Superior temporal gyrus (tissue), 1 donor: Measurements from ENCODE around the gene SNPH.

Source experiments
- DNase-seq: peaks from one replicate; pipeline ENCODE4 v3.0.0-alpha.2; 2016; ENCODE audit errors: extremely low spot score

Gene SNPH

GRCh38 chr20:1323830-1324597, 57.9 kb downstream of the SNPH start:
- no peak for DNase-seq

DNA sequence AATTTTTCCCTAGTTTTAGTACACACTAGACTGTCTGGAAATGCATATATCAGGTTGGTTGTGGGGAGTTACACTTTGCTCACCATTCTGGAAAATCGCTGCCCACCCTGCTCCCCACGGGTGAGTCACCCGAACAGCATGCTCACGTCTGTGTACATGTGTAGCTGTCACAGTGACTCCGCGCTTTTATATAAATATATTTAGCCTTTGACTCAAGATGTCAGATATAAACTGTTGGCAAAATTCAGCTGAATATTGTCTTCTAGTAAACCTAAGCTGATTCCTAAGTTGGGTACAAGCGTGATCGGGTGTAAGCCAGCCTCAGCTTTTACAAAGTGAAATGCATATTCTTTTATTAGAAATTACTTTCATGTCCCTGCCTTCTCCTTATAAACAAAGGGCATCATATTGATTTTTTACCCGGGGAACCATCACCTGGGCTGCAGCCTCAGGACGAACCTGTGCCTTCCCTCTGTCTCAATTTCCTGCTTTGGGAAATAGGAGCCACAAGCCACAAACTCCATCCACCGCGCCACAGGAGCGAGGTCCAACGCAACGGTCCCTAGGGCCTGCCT, 58.6 kb downstream of the SNPH start:
- no peak for DNase-seq

DNA sequence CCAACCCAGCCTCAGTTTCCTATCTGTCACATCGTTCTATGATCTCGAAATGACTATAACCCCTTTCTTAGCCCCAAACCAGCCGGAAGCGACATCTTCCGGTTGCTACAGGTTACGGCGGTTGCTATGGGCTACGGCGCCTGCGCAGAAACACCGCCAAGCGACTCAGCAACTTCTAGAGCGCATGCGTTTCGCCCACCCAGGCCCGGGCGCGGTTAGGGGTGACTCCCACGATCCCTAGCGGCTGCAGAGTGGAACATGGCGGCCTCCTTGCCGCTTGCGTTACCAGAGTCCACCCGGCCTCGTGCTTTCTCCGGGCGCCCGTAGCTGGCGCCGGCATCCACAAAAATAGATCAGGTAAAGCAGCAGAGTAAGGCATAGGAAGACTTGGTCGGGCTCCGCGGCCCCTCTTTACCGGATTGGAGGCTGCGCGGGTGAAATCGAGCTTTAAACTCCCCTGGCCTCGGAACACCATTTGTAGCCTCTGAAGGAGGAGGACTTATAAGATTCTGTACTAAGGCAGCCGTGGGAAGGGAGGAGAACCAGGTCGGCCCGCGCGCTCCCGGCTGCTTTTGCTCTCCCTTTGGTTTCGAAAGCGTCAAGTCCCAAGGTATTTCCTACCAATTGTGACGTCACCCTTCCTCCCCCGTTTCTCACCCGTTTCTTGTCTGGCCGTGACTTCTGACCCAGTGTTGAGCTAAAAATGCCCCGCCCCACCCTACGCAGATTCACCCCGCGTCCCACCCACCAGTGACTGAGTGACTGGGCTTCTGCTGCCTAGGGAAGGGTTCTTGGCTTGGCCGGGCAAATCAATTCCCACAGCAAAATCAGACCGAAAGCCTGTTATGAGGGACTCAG, 59.3 kb downstream of the SNPH start:
- DNase-seq = peak; percentile 98

GRCh38 chr20:1326031-1326930, 60.2 kb downstream of the SNPH start:
- peak; percentile 25 for DNase-seq

- peak; percentile 68 for DNase-seq
These were observed 61.2 kb downstream of the SNPH start for GRCh38 chr20:1327241-1327653.

DNA sequence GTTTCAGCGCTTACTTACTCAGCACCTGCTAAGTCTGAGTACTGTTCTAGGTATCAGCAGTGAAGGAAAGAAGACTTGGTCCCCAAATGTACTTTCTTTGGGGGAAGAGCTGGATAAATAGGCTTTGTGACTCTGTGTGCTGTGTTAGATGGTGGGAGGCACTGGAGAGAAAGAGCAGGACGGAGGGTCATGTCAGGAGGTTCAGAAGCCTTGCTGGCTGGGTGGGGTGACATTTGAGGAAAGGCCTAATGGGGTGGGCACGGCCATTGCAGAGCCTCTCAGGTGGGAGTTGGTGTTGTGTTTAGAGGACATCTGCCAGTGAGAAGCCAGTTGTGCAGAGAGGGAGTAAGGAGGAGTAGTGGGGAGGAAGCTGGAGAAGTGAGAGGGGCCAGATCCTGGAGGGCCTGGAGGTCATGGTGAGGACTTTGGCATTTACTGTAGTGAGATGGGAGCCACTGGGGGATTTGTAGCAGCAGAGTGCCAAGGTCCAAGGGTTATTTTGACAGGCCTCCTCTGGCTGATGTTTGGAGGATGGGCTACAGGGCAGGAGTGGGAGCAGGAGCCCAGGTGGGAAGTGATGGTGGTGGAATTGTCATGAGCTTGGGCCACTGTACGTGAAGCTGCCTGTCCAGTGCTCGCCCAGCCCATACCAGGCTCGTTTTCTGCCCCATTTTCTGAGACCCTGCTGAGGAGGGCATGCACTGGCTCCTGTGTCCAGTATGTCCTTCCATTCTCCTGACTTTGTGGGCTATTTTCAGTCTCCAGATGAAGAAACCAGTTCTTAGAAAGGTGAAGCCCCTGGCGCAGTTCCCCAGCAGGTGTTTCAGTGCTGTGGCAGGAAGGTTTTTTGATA, 62.0 kb downstream of the SNPH start:
- DNase-seq = no peak

- no peak for DNase-seq
These were observed 62.7 kb downstream of the SNPH start, which contains the start of gene SDCBP2 for GRCh38 chr20:1328680-1329330. Gene SDCBP2 (minus strand): TSS chr20:1329139. CDS start chr20:1320416, 8,723 bp downstream.

DNA sequence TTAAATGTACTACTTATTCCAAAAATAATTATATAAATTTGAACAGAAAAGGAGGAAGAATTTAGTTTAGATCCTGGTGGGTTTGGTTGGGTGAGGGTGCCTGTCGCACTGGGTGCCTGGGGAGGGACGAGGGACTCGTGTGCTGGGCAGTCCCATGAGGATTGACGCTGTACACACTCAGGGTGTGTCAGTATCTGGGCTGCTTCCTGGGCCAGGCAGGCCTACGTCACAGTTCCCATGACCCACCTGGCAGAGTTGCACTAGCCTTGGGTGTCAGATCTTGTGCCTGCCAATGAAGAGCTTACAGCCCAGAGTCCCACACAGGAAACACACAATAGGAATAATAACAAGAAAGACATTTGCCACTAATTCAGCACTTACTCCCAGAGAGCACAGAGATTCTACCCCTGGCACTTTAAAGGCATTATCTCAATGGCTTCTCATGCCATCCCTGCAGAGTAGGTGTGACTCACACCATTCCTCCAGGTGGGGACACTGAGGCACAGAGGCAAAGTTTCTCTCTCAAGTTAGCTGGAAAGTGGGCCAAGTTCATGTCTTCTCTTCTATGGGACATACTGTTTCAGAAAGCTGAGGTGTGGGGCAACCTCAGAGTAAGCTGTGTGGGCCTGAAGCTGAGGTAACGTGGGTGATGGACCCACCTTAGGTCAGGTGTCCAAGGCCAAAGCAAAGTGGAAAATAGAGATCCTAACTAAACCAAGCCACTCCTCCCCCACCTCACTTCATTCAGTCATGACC, 64.2 kb downstream of the SNPH start:
- no peak for DNase-seq

DNA sequence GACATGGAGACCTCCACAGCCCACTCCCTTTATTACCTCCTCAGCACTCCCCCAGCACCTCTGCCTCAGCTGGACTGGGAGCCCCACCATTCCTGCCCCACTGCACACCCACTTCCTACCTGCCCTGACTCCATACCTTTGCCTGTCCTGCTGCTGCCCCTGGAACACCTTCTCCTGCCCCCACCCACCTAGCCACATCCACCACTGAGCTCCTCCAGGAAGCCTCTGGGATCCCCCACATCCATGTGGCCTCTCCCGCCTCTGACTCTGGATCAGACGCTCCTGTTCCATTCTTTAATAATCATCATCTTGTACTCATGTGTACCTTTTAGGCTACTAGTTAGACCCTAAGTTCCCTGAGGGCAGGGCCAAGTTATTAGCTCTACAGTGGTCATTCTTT, 65.0 kb downstream of the SNPH start:
- no peak for DNase-seq

DNA sequence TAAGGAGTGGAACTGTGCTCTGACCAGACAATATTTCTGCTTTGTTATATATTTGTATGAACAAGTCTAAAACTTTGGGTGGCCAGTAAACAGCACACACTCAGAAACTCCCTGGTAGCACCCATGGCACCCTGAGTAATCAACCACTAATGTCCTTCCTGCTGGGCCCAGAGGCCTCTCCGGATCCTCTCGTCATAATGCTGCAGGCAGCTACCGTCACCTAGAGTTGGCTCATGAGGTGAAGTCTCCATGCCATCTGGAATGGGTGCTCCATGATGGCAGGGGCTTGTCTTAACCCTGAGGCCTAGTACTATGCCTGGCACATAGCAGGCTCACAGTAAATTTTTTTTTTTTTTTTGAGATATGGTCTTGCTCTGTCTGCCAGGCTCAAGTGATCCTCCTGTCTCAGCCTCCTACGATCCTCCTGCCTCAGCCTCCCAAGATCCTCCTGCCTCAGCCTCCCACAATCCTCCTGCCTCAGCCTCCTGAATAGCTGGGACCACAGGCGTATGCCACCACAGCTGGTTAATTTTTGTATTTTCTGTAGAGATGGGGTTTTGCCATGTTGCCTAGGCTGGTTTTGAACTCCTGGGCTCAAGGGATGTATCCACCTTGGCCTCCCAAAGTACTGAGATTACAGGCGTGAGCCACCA, 65.8 kb downstream of the SNPH start:
- DNase-seq = no peak

DNA sequence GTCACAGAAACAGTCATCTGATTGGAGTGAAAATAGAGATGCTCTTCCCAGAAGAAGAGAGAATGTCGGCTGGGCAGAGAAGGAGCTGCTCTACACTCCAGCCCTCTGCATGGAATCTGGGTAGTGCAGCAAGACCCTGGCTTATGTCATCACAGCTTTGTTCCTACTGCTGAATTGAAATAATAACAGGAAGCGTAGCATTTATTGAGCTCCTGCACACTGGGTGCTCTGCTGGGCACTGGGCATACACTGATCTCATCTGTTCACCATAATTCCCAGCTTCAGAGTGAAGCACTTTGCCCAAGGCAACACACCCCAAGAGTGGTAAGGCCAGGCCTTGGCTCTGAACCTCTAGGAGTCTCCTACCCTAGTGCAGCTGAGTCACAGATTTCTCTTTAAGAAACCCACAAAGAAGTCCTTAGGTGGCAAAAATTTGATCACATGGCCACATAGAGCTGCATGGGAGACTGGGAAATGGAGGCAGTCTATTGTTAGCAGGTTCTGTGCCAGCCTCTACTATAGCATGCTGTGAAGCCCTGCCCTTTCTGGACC, 66.7 kb downstream of the SNPH start:
- DNase-seq = no peak

- DNase-seq = no peak
These were observed 67.6 kb downstream of the SNPH start for GRCh38 chr20:1333462-1334369.

GRCh38 chr20:1334370-1334731, 68.3 kb downstream of the SNPH start:
- no peak for DNase-seq

DNA sequence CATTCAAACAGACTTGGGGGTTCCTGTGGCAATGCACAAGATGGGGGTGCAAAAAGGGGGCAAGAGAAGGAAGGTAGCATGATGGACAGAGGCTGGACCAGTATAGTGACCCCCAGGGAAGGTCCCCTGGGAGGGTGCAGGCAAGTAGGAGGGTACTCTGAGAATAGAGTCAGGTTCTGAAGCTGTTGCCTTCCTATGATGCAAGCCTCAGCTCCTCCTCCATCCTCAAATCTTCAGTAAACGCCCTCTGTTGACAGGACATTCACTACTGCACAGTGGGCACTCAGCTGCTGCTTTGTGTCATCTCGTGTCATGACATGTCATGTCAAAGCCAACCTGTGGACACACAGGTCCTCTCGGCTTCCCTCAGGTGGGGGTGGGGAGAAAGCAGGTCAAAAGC, 68.7 kb downstream of the SNPH start:
- DNase-seq = no peak

- no peak for DNase-seq
These were observed 70.0 kb downstream of the SNPH start for GRCh38 chr20:1335961-1336698.

DNA sequence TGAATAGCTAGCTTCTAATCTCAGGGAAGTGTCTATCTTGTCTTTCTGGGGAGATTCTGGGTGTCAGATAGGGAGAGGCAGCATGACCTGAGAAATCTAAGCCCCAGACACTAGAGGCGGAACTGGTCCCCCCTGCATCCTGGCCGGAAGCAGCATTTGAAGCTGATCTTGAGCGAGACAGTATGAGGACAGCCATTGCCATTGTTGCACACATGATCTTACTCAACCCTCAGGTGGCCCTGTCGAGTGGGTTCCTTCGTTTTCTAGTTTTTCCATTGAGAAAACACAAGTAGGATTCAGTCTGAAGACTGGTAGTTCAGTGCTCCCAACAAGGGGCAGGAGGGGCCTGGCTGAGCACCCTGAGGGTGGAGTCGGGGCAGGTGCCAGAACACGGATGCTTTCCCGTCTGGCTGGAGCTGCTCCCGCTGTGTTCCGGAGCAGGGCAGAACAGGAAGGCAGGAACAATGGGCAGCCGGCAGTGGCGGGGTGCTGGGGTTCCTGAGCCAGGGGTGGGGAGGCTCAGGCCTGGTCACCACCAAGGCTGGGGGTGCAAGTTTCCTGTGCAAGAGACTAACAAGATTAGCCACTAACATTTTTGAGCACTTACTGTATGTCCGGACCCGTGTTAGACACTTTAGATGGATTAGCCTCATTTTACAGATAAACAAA, 70.7 kb downstream of the SNPH start:
- DNase-seq = no peak
